ENCODE data around the gene PPP6R2.

DNA sequence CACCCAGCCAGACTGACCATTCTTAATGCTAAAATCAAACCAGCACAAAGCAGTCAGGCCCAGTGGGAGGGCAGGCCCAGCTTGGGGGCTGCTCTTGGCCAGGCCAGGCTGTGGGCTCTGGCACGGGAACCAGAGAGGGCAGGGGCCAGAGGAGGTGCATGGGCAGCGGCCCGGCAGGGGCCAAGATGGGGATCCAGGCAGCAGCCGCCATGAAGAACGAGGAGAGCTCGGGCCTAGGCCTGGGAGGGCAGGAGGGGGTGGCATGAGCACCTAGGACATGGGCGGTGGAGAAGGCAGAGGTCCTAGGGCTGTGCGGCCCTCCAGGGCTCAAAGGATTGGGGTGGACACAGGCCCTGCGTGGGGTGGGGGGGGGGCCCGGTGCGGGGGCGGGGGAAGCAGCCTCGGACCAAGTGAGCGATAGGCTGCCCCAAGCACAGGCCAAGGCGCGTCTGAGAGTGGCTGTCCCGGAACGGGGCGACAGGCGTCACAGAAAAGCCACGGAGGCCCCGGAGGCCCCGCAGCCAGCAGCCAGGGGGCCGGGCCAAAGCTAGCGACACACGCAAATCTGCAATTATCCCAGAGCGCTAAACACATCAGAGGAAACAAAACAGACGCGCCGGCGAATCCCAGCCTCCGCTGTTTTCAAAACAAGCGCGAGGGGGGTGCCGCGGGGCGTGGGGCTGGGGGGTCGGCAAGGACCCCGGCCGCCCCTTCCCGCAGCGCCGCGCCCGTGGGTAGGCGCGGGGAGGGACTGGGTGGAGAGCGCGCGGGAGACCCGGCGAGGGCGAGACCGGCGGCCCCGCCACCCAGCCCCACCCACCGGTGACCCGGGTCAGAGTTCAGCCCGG lies 44.0 kb upstream of the PPP6R2 start:
- TF ChIP-seq, protein P1, sequence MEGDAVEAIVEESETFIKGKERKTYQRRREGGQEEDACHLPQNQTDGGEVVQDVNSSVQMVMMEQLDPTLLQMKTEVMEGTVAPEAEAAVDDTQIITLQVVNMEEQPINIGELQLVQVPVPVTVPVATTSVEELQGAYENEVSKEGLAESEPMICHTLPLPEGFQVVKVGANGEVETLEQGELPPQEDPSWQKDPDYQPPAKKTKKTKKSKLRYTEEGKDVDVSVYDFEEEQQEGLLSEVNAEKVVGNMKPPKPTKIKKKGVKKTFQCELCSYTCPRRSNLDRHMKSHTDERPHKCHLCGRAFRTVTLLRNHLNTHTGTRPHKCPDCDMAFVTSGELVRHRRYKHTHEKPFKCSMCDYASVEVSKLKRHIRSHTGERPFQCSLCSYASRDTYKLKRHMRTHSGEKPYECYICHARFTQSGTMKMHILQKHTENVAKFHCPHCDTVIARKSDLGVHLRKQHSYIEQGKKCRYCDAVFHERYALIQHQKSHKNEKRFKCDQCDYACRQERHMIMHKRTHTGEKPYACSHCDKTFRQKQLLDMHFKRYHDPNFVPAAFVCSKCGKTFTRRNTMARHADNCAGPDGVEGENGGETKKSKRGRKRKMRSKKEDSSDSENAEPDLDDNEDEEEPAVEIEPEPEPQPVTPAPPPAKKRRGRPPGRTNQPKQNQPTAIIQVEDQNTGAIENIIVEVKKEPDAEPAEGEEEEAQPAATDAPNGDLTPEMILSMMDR (IDR thresholded peaks at IDR 0.05) = peak in 1 of 12 donors; percentile 29
- TF ChIP-seq POLR2A (IDR thresholded peaks at IDR 0.05) = no peak
